Mucosa of rectum (tissue), 2 donors: ENCODE data around the gene TK2.

Experiments used
- H3K27ac ChIP-seq, 2 donors: one replicate each; pipeline ENCODE4 v1.7.0; 2013; ENCODE audit warnings: inconsistent platforms in 2 of 2, low read depth in 2 of 2, low read length in 2 of 2
- H3K27me3 ChIP-seq, 2 donors: one replicate each; pipeline ENCODE4 v1.7.0; 2013; ENCODE audit warnings: low read length in 2 of 2; ENCODE audit not compliant: control insufficient read depth in 2 of 2, insufficient read depth in 2 of 2
- H3K36me3 ChIP-seq, 2 donors: one replicate each; pipeline ENCODE4 v1.7.0; 2013; ENCODE audit warnings: low read length in 2 of 2; ENCODE audit not compliant: control insufficient read depth in 2 of 2, insufficient read depth in 2 of 2
- H3K4me1 ChIP-seq, 2 donors: one replicate each; pipeline ENCODE4 v1.7.0; 2013; ENCODE audit warnings: low read length in 2 of 2, mild to moderate bottlenecking in 1 of 2; ENCODE audit not compliant: control insufficient read depth in 2 of 2, insufficient read depth in 2 of 2
- H3K4me3 ChIP-seq, 2 donors: one replicate each; pipeline ENCODE4 v1.7.0; 2013; ENCODE audit warnings: low read length in 2 of 2
- H3K9ac ChIP-seq, 2 donors: one replicate each; pipeline ENCODE4 v1.7.0; 2013; ENCODE audit warnings: low read length in 2 of 2, low read depth in 1 of 2, mild to moderate bottlenecking in 1 of 2
- H3K9me3 ChIP-seq, 2 donors: one replicate each; pipeline ENCODE4 v1.7.0; 2013; ENCODE audit warnings: low read length in 2 of 2; ENCODE audit not compliant: control insufficient read depth in 2 of 2
- donor health status: healthy.
- donor health status: Normal muscosa, but diverticular disease.

TK2 gene

GRCh38 chr16:66588981-66589713 is 39.2 kb upstream of the TK2 start:
- no peak overlapping the region for H3K27ac ChIP-seq
- H3K9ac ChIP-seq = no peak overlapping the region
- H3K9me3 ChIP-seq = no peaks in the 10 kb centered on the region
- no peak overlapping the region for H3K4me3 ChIP-seq
- no peaks in the 10 kb centered on the region for H3K27me3 ChIP-seq
- H3K4me1 ChIP-seq = no peaks in the 10 kb centered on the region
- no peaks in the 10 kb centered on the region for H3K36me3 ChIP-seq

GRCh38 chr16:66587881-66588600 is 38.1 kb upstream of the TK2 start:
- H3K36me3 ChIP-seq = no peaks in the 10 kb centered on the region
- no peaks in the 10 kb centered on the region for H3K9me3 ChIP-seq
- no peak overlapping the region for H3K27ac ChIP-seq
- no peak overlapping the region for H3K9ac ChIP-seq
- no peak overlapping the region for H3K4me3 ChIP-seq
- no peaks in the 10 kb centered on the region for H3K4me1 ChIP-seq
- H3K27me3 ChIP-seq = no peaks in the 10 kb centered on the region

- Histone ChIP-seq H3K4me1 (no peaks in the 10 kb centered on the region), H3K27me3 (no peaks in the 10 kb centered on the region), H3K9ac (no peak overlapping the region), H3K27ac (no peak overlapping the region), H3K4me3 (no peak overlapping the region), H3K9me3 (no peaks in the 10 kb centered on the region), H3K36me3 (no peaks in the 10 kb centered on the region)
These were observed 35.7 kb upstream of the TK2 start for GRCh38 chr16:66585481-66586239.

GRCh38 chr16:66581246-66581952 is 31.5 kb upstream of the TK2 start:
- Histone ChIP-seq H3K9me3 (no peaks in the 10 kb centered on the region), H3K27me3 (peaks cover 8 to 16% of the 10 kb centered on the region in 2 donors), H3K4me3 (no peak overlapping the region), H3K4me1 (peaks cover 2 to 4% of the 10 kb centered on the region in 2 donors), H3K36me3 (no peaks in the 10 kb centered on the region), H3K9ac (no peak overlapping the region), H3K27ac (no peak overlapping the region)

DNA sequence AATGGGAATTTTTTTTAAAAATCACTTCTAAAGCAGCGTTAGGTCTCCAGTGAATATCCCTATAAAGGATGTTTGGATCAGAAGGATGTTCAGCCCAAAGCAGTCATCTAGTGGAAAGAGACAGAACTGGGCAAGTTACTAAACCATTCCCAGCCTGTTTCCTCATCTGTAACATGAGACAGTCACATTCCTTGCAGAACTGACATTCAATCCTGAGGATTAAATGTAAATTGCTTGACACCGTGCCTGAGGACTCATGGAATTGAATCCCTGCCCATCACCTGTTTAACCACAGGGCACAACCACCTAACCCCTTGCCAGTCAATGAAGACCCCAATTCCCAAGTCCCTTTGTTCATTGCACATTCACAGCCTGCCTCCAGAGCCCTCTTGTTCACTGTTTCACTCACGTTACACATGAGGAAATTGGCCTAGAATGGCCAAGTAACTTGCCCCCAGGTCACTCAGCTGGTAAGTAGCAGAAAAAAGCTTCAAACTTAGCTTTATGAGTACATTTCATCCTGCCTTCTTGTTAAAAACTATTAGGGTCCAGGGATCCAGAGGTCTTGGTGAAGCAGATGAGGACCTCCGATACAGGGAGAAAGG is 30.8 kb upstream of the TK2 start:
- Histone ChIP-seq H3K36me3 (no peaks in the 10 kb centered on the region), H3K4me1 (peaks cover 2 to 4% of the 10 kb centered on the region in 2 donors), H3K27me3 (peaks cover 8 to 16% of the 10 kb centered on the region in 2 donors), H3K4me3 (no peak overlapping the region), H3K9me3 (no peaks in the 10 kb centered on the region), H3K27ac (no peak overlapping the region), H3K9ac (no peak overlapping the region)

GRCh38 chr16:66578651-66579531 is 29.0 kb upstream of the TK2 start, which contains the start of gene CMTM2:
Gene CMTM2, plus strand, starts transcription at chr16:66579463. Its CDS starts 145 bp downstream, at chr16:66579608.
- peaks cover 8 to 16% of the 10 kb centered on the region in 2 donors for H3K27me3 ChIP-seq
- H3K4me1 ChIP-seq = peaks cover 2 to 4% of the 10 kb centered on the region in 2 donors
- peak within 1 kb of the TSS in 1 of 2 donors; percentile 18 for H3K9ac ChIP-seq
- peak within 1 kb of the TSS; percentile 27 to 44 for H3K4me3 ChIP-seq
- no peaks in the 10 kb centered on the region for H3K36me3 ChIP-seq
- no peaks in the 10 kb centered on the region for H3K9me3 ChIP-seq
- H3K27ac ChIP-seq = no peak within 1 kb of the TSS

GRCh38 chr16:66576296-66576695 is 26.4 kb upstream of the TK2 start:
- H3K9ac ChIP-seq = no peak overlapping the region
- H3K27ac ChIP-seq = no peak overlapping the region
- no peak overlapping the region for H3K4me3 ChIP-seq
- H3K4me1 ChIP-seq = peaks cover 2 to 4% of the 10 kb centered on the region in 2 donors
- H3K9me3 ChIP-seq = no peaks in the 10 kb centered on the region
- no peaks in the 10 kb centered on the region for H3K36me3 ChIP-seq
- H3K27me3 ChIP-seq = peaks cover 8 to 16% of the 10 kb centered on the region in 2 donors

GRCh38 chr16:66575060-66575459 is 25.1 kb upstream of the TK2 start:
- H3K27me3 ChIP-seq = peaks cover 8 to 16% of the 10 kb centered on the region in 2 donors
- H3K4me1 ChIP-seq = peaks cover 3 to 4% of the 10 kb centered on the region in 2 donors
- H3K27ac ChIP-seq = no peak overlapping the region
- H3K4me3 ChIP-seq = no peak overlapping the region
- no peaks in the 10 kb centered on the region for H3K36me3 ChIP-seq
- no peak overlapping the region for H3K9ac ChIP-seq
- no peaks in the 10 kb centered on the region for H3K9me3 ChIP-seq

DNA sequence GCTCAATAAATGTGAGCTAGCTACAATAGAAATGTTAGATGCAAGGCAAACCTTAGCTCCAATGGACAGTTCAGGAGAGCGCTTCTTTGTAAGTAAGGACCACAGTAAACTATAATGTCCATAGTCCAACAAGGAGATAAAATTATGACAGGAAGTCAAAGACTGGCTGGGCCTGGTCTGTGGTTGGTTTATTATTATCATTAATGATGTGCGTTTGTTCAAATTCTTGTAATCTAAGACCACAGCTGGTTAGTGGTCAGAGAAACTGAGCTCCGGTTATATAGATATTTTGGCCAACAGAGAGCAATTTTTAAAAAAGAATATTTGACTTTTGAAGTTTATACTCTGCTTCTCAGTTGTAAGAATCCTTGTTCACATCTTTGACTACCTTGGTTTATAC is 24.6 kb upstream of the TK2 start:
- no peak overlapping the region for H3K4me3 ChIP-seq
- no peaks in the 10 kb centered on the region for H3K36me3 ChIP-seq
- H3K4me1 ChIP-seq = peaks cover 4 to 5% of the 10 kb centered on the region in 2 donors
- peaks cover 8 to 16% of the 10 kb centered on the region in 2 donors for H3K27me3 ChIP-seq
- H3K9ac ChIP-seq = no peak overlapping the region
- no peaks in the 10 kb centered on the region for H3K9me3 ChIP-seq
- no peak overlapping the region for H3K27ac ChIP-seq
